GM18526 (cell line): ENCODE measurements around the gene SEC16A.

ENCODE experiments used
- POLR2A ChIP-seq: IDR thresholded peaks from 3 replicates; pipeline ENCODE4 v1.6.1; 2011; ENCODE audit not compliant: insufficient read length; ENCODE audit errors: extremely low read depth

The SEC16A gene

GRCh38 chr9:136511144-136511669 lies 28.4 kb upstream of the SEC16A start:
- TF ChIP-seq POLR2A: no peak

- TF ChIP-seq POLR2A: no peak
Observed at GRCh38 chr9:136510561-136510960, 27.7 kb upstream of the SEC16A start.

- TF ChIP-seq POLR2A: no peak
Observed at GRCh38 chr9:136509549-136509948, 26.7 kb upstream of the SEC16A start.

- no peak for TF ChIP-seq POLR2A
Observed at GRCh38 chr9:136508729-136509500, 26.1 kb upstream of the SEC16A start.

GRCh38 chr9:136507992-136508375 lies 25.1 kb upstream of the SEC16A start:
- TF ChIP-seq POLR2A: no peak

GRCh38 chr9:136507221-136507991 lies 24.6 kb upstream of the SEC16A start:
- no peak for TF ChIP-seq POLR2A

GRCh38 chr9:136506425-136506824 lies 23.6 kb upstream of the SEC16A start:
- TF ChIP-seq POLR2A: no peak

- TF ChIP-seq POLR2A: no peak
Observed at GRCh38 chr9:136505406-136506403, 22.9 kb upstream of the SEC16A start.

GRCh38 chr9:136504512-136505348 lies 21.9 kb upstream of the SEC16A start:
- TF ChIP-seq POLR2A: no peak

GRCh38 chr9:136502940-136503550 lies 20.2 kb upstream of the SEC16A start:
- no peak for TF ChIP-seq POLR2A

- no peak for TF ChIP-seq POLR2A
Observed at GRCh38 chr9:136502196-136502595, 19.4 kb upstream of the SEC16A start.

GRCh38 chr9:136501686-136502085 lies 18.8 kb upstream of the SEC16A start:
- no peak for TF ChIP-seq POLR2A

GRCh38 chr9:136499935-136500910 lies 17.4 kb upstream of the SEC16A start:
- no peak for TF ChIP-seq POLR2A
